Cardiac muscle cell (in vitro differentiated cells and primary cell): Measurements from ENCODE around the gene ITGAV. TPM values are rescaled to one million over a fixed set of nuclear protein-coding genes. Genes with fewer than 3 reads are reported as not detected.

Experiments used
- DNase-seq, 2 donors: peaks; one replicate each; pipeline versions ENCODE4 v3.0.0 to v3.0.0-alpha.2; 2010 to 2017; ENCODE audit warnings: low read depth in 1 of 2, low spot score in 1 of 2
- H3K27ac ChIP-seq: fragments of 200-600 bp; sonication (generic); 2 replicates; pipeline ENCODE4 v1.5.1; 2016
- H3K27me3 ChIP-seq: fragments of 200-600 bp; sonication (generic); 2 replicates; pipeline ENCODE4 v1.6.0; 2016; ENCODE audit warnings: control low read depth
- H3K36me3 ChIP-seq: fragments of 200-600 bp; sonication (generic); 2 replicates; pipeline ENCODE4 v1.5.1; 2016; ENCODE audit warnings: control low read depth
- H3K4me1 ChIP-seq: fragments of 200-600 bp; sonication (generic); 2 replicates; pipeline ENCODE4 v1.8.1; 2017; ENCODE audit warnings: low read depth, mild to moderate bottlenecking, mixed run types
- H3K4me3 ChIP-seq: fragments of 200-600 bp; sonication (generic); 2 replicates; pipeline ENCODE4 v1.5.1; 2016; ENCODE audit warnings: mild to moderate bottlenecking
- H3K9me3 ChIP-seq: fragments of 200-600 bp; sonication (generic); 2 replicates; pipeline ENCODE4 v1.5.1; 2017; ENCODE audit warnings: low read depth, mild to moderate bottlenecking, control low read depth
- CTCF ChIP-seq: IDR thresholded peaks from 2 replicates; pipeline ENCODE4 v1.5.1; 2012; ENCODE audit warnings: low read depth, mild to moderate bottlenecking, low read length
- polyA plus RNA-seq: library from polyadenylated mRNA; unstranded; fragments of >200 nt; fragmentation: Nextera tagmentation; extraction: Ambion mirVana; gene quantifications from 2 replicates; pipeline ENCODE4 v1.2.1, GENCODE V29; 2016
- total RNA-seq: library from RNA; depleted of rRNA; stranded (reverse); fragments of >200 nt; gene quantifications from 2 replicates; pipeline ENCODE4 v1.2.3, GENCODE V29; 2016

ITGAV gene
- total and polyA plus RNA-seq, 2 experiments from 2014 or later, result 39.4 to 99.8 TPM

GRCh38 chr2:186607660-186608324 lies 17.9 kb downstream of the ITGAV start:
- peak in 1 of 2 donors; percentile 5 for DNase-seq
- H3K9me3 ChIP-seq, result no peaks in the 10 kb centered on the region
- H3K27ac ChIP-seq, result peak overlapping the region; percentile 75
- H3K36me3 ChIP-seq, result peaks cover 9% of the 10 kb centered on the region
- no peak overlapping the region for H3K4me3 ChIP-seq
- no peaks in the 10 kb centered on the region for H3K27me3 ChIP-seq
- no peak for TF ChIP-seq CTCF
- H3K4me1 ChIP-seq, result peaks cover 53% of the 10 kb centered on the region

- no peak for TF ChIP-seq CTCF
- DNase-seq, result no peak
- Histone ChIP-seq H3K27ac (peak overlapping the region; percentile 32), H3K9me3 (no peaks in the 10 kb centered on the region), H3K36me3 (no peaks in the 10 kb centered on the region), H3K4me3 (no peak overlapping the region), H3K27me3 (no peaks in the 10 kb centered on the region), H3K4me1 (peaks cover 44% of the 10 kb centered on the region)
Observed at GRCh38 chr2:186610785-186611184, 20.9 kb downstream of the ITGAV start.

GRCh38 chr2:186611526-186611925 lies 21.7 kb downstream of the ITGAV start:
- Histone ChIP-seq H3K36me3 (no peaks in the 10 kb centered on the region), H3K4me1 (peaks cover 44% of the 10 kb centered on the region), H3K27ac (no peak overlapping the region), H3K9me3 (no peaks in the 10 kb centered on the region), H3K27me3 (no peaks in the 10 kb centered on the region), H3K4me3 (no peak overlapping the region)
- DNase-seq, result no peak
- no peak for TF ChIP-seq CTCF

- no peaks in the 10 kb centered on the region for H3K27me3 ChIP-seq
- peaks cover 42% of the 10 kb centered on the region for H3K4me1 ChIP-seq
- H3K27ac ChIP-seq, result peak overlapping the region; percentile 74
- H3K4me3 ChIP-seq, result no peak overlapping the region
- no peaks in the 10 kb centered on the region for H3K9me3 ChIP-seq
- TF ChIP-seq CTCF, result no peak
- DNase-seq, result no peak
- H3K36me3 ChIP-seq, result no peaks in the 10 kb centered on the region
Observed at GRCh38 chr2:186612026-186612425, 22.2 kb downstream of the ITGAV start.

- Histone ChIP-seq H3K36me3 (no peaks in the 10 kb centered on the region), H3K27ac (peak overlapping the region; percentile 74), H3K4me1 (peaks cover 42% of the 10 kb centered on the region), H3K27me3 (no peaks in the 10 kb centered on the region), H3K4me3 (no peak overlapping the region), H3K9me3 (no peaks in the 10 kb centered on the region)
- no peak for DNase-seq
- TF ChIP-seq CTCF, result no peak
Observed at GRCh38 chr2:186612555-186613440, 22.9 kb downstream of the ITGAV start.
